RKO (cell line): Measurements from ENCODE around the gene PDE7B.

ENCODE experiments used
- DNase-seq: peaks from one replicate; pipeline ENCODE4 v3.0.0-alpha.2; 2016; ENCODE audit warnings: low spot score

Gene PDE7B

DNA sequence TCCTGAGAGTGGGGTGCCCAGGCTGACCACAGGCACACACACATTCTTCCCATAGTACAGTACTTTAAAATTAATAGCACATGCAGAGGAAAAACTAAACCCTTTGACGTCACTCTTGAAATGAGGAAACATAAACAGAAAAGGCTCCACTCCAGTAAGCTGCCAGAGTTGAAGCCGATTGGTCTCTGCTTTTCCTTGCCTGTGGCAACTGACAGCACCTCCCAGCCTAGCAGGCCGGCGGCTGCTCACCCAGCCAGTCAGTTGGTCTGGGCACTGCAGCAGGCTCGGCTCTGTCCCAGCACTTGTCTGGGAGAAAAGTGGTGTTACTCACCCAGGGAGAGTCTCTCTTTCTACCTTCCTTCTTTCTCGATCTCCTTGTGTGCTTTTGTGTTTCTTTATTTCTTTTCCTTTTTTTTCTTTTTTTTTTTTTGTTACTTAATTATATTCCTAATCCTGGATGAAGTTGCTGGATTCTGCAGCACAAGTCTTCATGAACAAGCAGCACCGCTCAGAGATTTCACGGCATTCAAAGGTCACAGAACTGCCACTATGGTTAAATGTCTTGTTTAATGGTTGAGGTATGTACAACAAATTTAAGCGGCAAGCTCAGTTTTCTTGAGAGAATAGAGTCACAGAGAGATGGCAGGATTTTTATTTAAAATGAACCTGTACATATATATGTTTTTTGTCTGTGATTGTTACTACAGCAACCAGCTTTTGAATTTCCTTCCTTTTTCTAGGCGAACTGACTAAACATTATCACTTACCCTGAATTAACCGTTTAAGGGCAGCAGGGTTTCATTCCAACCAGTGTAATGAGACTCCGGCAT is at the start of gene PDE7B:
PDE7B (plus strand) TSS at position 260 of the 830 bp plus-strand sequence.
- no peak for DNase-seq

DNA sequence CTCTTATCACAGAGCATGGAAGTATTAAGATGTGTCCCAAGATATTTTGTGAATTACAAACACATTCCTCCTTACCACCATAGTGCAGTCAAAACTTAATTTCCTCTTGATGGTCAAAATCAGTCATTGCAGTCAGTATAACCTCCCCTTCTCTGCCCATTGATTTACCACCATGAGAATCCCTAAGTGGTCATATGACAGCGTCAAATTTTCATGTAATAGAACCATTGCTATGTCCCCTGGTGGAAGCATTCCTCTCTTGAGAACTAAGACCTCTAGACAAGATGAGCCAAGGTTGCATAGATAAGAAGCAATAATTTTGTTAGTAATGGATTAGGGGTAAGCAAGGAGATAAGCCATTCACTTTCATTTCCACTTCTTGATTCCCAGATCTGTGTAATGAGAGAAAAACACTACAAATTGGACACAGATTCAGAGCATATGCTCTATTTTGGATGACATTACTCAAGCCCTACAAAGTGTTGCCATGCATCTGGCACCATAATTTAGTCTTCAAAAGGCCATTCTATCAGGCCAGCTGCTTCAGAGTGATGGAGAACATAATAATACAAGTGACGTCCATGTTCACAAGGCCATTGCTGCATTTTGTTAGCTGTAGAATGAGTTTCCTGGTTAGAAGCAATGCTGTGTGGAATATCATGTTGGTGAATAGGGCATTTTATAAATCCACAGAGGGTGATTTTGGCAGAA is 49.6 kb upstream of the PDE7B start:
- no peak for DNase-seq

DNA sequence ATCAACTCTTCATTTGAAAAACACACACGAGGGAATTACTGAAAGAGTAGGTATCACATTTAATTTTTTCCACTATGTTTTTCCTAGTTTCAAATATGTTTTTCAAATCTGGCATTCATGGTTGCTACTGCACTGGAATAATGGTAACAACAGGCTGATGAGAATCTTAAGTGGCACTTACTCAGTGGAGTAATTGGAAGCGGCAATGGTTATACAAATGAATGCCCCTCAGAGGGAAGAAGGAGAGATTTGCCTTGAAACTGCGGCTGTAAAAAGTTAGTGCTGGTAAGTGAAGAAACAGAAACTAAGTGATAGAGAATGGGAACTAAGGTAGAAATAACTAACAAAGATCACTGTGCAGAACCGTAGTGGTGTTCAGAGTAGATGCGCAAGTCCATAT is 41.0 kb upstream of the PDE7B start:
- no peak for DNase-seq

DNA sequence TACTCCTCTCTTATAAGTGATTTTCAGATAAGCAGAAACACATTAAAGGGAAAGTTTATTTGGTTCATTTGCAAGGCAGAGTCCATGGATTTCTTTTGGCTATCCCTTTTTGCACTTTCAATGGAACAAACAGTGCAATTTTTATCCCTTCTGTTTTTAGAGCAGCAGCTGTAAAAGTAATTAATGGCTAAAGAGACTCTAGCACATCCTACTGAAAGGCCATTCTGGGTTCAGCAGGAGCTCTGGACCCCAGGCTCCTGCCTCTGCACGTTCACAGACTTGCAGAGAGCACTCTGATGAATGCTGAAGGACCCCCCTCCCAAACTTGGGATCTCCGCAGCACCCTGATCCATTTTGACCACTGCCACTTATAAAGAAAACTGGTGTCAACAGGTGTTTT is 40.3 kb upstream of the PDE7B start:
- DNase-seq = no peak

DNA sequence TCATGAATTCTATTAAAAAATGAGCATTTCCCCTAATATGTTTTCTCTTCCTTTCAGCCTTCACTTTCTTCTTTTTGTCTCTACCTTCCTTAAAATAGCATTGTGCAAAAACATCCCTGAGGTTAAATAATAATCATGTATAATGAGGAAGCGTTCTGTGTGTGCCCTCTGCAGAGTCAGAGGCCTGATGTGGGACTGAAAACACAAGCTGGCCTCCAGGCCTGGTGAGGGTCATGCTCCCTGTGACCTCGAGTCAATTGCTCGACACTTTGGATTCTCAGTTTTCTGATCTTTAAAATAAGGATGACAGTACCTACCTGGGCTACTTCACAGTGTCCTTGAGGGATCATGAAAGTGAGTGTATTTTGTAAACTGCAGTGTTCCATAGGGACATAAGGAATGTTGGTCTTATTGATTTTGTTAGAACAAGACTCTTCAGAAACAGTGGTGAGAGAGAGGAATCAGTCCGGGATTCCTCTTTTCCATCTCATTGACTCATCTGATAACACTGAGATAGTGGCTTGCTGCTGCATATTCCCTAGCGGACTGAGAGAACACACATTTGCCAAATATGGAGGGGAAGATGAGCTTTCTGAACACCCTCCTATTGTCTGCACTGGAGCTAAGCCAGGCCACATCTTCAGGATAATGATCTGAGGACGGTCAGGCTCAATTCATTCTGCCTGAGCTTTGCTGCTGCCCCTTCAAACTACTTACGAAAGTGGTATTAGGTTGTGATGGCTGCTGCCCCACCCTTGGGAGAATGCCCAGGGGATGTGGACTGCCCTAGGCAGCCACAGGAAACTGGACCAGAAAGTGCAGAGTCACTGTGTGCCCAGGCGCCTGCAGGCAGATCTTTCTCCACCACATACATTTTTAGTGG is 39.6 kb upstream of the PDE7B start:
- no peak for DNase-seq

DNA sequence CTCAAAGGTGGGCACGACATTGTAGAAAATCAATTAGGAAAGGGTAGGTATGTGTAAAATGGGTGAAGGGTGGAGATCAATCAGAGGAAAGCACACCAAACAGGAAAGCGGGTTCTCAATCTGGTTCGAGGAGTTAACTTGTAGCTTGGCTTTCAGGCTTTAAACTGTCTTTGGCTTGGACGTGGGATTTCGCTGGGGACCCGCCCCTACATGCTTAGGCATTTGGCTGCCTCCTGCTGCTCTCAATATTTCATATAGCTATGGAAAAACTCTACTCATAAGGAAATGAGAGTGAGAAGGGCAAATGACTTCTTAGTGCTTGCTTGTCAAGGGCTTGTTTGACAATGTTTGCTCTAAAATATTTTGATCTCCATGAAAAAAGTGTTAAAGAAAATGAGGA is 38.1 kb upstream of the PDE7B start:
- DNase-seq = no peak

DNA sequence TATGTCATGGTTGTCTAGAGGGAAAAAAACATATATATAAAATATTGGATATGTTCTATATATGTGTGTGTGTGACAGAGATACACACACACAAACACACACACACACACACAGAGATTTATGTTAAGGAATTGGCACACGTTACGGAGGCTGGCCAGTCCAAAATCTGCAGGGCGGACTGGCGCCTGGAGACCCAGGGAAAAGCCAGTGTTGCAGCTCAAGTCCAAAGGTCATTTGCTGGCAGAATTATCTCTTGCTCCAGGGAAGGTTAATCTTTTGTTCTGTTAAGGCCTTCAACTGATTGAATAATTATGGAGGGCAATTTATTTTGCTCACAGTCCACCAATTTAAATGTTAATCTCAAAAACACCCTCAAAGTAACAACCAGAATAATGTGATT is 37.5 kb upstream of the PDE7B start:
- no peak for DNase-seq

DNA sequence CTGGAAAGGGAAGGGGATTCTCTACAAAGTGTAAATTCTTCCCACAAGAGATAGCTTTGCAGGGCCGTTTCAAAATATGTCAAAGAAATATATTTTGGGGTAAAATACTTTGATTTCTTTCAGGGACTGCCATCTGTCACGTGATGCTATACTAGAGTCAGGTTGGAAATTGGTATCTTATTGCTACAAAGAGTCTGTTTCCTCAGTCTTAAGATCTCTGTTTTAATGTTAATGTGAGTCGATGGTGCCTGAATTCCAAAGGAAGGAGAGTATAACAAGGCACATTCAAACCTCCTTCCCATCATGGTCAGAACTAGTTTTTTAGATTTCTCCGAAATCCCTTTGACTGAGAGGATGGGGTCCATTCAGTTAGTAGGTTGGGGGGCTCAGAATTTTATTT is 36.3 kb upstream of the PDE7B start:
- no peak for DNase-seq

DNA sequence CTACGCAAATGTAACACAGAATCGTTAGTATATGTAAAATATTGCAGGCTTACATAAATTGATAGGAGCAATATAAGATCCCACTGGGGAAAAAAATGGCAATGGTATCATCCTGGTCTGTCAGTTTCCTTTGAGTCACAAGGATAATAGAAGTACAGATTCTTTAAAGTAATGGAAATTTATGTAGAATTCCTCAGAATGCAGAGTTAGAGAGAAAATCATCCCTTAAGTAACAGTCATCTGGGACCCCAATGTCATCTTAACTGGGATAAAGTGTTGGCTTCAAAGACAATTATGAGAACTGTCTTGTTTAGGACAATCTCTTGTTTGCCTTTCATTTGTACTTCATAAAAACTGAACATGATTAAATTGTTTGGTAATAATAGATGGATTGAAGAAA is 34.5 kb upstream of the PDE7B start:
- DNase-seq = no peak

DNA sequence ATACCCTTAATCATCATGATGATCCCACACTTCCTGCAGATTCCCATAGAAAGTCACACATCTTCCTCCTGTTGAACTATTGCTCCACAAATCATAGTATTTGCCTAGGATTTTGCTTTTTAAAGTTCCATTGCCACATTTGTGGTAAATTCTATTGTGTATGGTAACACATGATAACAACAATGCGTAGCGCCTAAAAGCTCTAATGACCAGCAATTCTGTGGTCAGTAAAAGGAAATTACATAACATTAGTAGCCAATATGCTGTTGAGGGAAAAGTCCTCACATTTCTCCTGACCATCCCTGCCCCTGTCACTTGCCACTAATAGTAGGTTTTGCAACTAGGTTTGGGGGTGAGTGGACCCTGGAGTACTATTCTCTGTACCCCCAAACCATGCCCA is 31.8 kb upstream of the PDE7B start:
- no peak for DNase-seq

DNA sequence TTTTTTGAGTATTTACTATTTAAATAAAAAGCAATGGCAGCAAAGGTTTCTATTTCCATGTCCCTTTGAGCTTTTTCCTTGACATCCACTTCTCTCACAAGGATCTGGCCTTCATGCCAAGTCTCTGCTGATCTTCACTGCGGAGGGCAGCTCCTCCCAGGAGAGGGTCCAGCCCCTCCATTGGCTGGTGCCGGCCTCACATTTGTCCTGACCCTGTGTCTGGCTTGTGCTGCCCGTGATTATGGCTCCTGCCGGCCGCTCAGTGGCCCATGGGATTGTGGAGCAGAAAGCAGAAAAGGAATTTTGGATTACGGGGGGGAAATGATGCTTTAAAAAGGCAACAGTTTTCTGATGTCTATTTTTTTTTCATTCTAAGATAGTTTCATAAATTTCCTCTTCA is 31.2 kb upstream of the PDE7B start:
- no peak for DNase-seq

DNA sequence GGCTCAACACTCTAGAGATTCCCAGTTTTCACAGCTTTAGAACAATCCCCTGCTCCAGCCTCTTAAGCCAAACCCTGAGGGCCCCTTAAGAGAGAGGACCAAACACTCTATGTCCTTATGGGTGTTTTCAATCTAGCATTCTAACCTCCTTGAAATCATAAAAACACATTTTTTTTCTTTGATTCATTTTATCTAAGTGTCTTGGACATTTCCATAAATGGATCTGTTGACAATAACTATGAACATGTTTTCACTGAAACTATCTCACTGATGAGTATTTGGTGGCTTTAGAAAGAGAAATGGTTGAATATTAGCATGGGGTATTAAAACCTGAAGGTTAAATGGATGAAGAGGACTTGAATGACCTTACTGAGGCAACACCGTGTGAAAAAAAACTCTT is 27.6 kb upstream of the PDE7B start:
- no peak for DNase-seq

DNA sequence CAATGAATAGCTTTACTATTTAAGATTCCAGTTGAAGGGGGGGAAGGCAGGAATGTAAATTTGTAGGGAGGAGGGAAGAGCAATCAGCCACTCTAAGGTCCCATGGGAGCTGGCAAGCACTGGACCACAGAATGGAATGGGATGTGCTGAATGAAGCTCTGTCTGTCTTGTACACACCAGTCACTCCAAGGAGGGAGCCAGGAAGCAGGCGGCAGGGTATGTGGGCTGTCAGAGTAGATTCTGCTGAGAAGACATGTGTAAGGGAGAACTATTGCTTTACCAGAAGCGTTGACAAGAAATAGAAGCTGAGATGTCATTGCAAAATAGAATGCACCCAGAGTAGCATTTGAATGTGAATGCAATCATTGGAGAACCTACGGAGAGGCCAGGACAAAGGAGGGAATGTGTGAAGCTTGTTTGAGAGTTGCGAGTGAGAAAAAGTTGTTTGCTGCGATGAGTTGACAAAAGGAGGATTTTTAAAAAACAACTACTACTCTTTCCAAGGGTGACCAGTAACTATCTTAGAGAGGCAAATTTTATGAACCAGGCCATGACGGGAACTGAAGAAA is 25.2 kb upstream of the PDE7B start:
- DNase-seq = no peak

DNA sequence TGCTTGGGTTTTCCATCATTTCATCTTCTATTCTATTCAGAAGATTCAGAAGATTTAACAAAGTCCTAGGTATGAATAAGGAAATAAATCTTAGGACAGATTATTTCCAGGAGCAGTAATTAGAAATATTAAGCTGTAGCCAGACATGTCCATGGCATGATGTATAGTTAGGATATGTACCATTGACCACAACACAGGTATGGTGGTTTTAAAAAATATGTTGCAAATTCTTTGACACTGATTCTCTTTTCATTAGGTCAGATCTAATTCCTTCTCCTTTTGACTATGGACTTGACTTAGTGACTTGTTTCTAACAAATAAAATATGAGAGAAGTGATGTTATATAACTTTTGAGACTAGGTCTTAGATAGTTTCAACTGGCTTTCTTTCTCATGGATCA is 23.5 kb upstream of the PDE7B start:
- no peak for DNase-seq

DNA sequence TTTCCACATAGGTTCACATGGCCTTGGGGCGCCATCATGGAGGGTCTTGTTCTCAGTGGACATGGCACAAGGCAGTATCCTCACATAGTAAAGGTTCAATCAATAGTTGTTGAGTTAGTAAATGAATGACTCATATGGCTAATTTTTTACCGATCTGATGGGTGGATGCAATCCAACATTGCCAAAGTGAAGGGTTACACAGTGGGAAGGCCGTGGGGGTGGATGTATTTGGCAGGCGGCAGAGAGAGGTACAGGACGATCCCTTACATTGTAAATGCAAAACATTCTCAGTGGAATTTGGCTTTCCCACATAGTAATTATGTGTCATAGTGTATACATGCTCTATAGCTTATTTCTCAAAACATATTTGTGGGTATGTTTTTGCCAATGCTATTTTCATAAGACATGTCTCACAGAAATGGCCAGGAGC is 21.0 kb upstream of the PDE7B start:
- no peak for DNase-seq

DNA sequence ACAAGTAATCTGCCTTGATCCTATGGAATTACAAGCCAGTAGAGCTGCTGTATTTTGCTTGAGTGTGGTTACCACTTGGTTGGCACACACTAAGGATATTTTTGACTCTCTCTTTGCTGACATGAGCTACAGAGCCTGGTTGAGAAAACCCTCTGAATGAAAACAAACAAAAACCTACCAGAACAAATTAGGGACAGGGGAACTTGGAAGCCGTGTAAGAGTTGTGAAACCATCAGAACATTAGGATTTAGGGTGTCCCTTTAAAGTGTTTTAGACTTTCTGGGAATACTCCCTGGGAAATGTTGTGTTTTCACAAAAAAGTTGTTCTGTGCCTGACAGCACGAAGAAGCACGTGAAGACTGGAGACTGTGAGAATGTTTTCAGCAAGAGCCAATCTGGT is 20.5 kb upstream of the PDE7B start:
- DNase-seq = no peak

DNA sequence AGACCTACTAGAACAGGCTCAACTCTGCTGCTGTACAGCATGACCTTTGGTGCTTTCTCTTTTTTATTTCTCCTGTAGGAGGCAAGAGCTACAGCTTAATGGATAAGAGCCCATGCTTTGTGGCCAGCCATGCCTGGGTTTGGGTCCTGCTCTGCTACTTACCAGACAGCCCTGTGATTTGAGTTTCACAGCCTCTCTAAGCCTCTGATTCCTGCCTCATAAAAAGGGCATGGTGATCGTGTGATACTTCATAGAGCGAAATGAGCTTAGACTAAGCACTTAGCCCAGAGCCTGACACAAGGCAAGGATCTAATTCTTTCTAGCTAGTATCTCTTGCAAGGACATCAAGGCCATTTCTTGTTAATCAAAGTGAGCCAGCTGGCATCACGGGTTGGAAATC is 19.3 kb upstream of the PDE7B start:
- no peak for DNase-seq

DNA sequence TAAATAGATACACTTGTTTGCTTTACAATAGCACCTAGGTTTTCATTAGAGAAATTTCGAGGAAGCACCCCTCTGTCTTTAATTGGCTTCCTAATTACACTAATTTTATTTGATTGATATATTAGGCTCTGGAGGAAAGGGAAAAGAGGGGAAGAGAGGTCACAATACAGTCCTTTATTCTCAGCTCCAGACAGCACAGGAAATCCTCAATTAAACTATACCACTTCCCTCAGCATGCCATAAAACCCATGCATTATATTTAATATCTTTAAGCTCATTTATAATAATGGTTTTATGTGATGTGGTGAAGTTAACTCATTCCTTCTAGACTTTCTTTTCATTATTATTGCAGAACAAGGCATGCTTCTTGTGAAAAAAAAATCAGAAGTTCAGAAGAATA is 17.7 kb upstream of the PDE7B start:
- DNase-seq = no peak

DNA sequence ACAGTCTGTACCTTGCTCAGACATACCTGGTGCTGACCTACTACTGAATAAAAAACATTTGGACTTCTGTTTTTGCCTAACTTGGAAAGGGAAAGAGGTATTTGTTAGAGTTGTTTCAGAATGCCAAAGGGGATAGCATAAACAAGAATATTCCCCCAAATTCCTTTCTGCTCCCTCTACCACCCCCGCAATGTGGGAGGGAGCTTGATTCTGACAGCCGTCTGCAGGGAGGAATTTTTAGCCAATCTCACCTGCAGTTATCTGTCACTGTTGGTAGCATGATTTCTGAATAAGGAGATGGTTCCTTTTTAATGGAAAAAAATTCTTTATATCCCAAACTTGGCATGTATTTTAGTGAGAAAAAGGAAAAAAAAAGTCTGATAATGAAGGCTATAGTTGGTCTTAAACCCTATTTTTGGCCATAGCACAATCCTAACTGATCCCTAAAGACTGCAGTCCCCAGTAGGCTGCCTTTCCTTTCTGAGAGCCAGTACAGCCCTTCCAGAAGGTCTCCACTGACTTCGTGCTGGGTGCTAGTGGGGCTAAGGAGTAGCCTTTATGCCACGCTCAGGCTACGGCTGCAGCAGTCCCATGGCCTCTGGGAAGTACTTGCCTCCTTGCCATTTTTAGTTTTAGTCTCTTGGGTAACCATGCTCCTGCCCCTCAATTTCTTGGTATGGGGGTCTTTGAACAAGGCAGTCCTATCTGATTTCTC is 13.6 kb upstream of the PDE7B start:
- DNase-seq = no peak

DNA sequence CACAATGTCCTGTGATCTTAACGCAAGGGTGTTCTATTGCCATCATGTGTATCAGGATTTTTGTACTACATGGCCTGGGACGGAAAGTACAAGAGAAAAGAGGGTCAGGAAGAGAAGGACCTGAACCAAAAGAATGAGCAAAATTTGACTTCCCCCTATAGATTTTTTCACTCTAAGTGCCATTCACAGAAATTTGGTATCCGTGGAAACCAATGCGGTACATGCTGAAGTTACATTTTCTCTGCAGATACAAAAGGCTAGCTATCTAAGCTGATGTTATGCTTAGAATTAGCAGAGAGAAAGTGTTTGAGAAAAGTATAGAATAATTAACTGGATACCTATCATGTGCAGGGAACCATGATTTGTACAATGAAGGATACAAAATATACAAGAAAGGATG is 12.4 kb upstream of the PDE7B start:
- no peak for DNase-seq

DNA sequence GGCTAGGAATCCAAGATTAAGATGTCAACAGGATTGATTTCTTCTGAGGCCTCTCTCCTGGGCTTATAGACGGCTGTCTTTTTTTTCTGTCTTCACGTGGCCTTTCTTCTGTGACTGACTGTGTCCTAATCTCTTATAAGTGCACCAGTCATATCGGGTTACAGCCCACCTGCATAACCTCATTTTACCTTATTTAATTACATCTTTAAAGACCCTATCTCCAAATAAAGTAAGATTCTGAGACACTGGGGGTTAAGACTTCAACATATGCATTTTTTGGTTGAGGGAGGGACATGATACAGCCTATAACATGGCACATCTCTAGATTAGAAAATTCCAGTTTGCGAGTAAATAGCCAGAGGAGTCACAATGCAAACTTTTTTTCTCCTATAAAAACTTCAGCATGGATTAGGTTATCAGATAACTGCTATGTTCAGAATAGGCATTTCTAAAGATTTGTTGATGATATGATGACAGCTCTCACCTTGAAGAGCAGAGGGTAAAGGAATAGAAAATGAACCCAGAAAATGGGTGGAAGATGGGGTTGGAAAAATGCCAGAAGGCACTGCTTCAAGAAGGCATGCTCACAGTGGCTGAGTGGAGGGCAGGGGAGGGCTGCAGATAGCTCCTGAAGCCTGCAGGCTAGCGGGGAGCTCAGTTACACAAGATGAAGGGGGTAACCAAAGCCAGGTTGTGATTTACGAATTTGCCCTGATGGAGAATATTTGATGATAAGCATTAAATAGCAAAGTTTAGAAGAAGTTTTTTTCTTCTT is 8.7 kb upstream of the PDE7B start:
- DNase-seq = no peak
